ENCODE results near the gene GRK4. TPM values are rescaled to one million over a fixed set of nuclear protein-coding genes. Genes with fewer than 3 reads are reported as not detected.

GRK4 gene
- total RNA-seq, 6 experiments from 2014 or later, result 5.1 to 8.1 (median 6.7) TPM

DNA sequence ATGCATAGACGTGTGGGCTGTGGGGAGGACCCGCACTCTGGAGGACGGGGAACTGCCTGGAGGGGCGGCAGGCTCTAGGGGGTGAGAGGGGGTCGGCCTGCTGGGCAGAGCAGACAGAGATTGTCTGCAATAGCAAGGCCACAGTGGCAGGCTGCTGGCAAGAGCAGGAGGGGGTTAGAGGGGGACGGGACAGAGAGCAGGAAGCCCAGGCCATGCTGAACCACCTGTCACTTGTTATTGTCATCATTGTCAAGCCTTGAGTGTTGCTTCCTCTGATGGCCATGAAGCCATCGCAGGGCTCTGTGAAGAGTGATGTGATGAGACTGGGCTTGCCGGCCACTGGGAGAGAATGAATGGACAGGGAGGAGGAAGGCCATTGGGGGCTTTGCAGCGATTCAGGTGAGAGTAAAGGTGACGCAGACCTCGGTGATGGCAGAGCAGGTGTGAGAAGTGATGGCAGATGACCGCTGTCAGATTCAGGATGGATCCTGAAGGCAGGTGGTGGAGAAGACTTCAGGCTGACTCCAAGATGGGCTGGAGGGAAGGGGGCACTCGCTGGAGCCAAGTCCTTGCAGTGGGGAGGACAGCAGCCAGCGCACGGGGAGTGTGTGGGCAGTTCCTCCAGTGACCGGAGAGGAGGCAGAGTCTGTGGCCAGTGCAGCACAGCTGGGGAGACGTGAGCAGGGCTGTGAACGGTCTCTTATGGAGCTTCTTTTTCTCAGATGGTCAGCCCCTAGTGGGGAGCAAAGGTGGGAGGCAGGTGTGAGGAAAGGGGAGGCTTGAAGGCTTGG is 67.4 kb downstream of the GRK4 start:
- Mint-ChIP-seq H3K9me3 (no peaks in the 10 kb centered on the region), H3K27ac (no peak overlapping the region), H3K36me3 (ENCODE audit: low read depth) (no peaks in the 10 kb centered on the region), H3K4me1 (ENCODE audit: low read depth) (no peaks in the 10 kb centered on the region), H3K27me3 (ENCODE audit: insufficient read depth) (peaks cover 21% of the 10 kb centered on the region), H3K4me3 (no peak overlapping the region)
- TF ChIP-seq, protein P1, sequence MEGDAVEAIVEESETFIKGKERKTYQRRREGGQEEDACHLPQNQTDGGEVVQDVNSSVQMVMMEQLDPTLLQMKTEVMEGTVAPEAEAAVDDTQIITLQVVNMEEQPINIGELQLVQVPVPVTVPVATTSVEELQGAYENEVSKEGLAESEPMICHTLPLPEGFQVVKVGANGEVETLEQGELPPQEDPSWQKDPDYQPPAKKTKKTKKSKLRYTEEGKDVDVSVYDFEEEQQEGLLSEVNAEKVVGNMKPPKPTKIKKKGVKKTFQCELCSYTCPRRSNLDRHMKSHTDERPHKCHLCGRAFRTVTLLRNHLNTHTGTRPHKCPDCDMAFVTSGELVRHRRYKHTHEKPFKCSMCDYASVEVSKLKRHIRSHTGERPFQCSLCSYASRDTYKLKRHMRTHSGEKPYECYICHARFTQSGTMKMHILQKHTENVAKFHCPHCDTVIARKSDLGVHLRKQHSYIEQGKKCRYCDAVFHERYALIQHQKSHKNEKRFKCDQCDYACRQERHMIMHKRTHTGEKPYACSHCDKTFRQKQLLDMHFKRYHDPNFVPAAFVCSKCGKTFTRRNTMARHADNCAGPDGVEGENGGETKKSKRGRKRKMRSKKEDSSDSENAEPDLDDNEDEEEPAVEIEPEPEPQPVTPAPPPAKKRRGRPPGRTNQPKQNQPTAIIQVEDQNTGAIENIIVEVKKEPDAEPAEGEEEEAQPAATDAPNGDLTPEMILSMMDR (IDR thresholded peaks at IDR 0.05), result no peak
- no peak for DNase-seq

DNA sequence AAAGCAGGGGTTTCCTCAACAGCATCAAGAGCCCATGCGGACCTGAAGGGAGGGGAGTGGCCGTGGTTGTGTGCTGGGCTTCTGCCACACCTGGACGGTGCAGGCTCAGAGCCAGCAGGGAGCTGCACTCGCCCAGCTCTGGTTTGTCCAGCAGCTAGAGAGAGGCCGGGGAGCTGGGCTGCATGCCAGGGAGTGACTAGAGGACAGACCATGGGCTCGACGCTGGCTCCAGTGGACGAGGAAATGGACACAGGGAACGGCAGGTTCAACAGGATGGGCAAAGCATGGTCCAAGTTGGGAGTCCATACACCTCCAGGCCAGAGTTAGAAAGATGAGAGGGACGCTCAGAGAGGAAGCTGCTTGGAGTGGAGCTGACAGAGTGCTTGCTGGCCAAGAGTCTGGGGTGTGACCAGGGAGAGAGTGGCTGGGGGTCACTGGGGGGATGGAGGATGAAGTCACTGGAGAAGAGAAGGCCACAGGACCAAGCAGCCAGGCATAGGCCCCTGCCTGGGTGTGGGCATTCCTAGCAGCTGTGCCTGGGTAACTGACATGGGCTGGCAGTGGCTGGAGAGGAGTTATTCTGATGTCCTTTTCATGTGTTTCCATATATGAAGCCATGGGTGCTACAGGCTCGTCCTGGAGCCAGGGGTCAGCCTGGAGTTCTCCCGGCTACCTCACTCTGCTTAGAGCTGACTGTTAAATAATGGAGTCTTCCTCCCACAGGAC is 68.1 kb downstream of the GRK4 start:
- Mint-ChIP-seq H3K36me3 (ENCODE audit: low read depth) (no peaks in the 10 kb centered on the region), H3K27ac (no peak overlapping the region), H3K4me1 (ENCODE audit: low read depth) (no peaks in the 10 kb centered on the region), H3K4me3 (no peak overlapping the region), H3K9me3 (no peaks in the 10 kb centered on the region), H3K27me3 (ENCODE audit: insufficient read depth) (peaks cover 28% of the 10 kb centered on the region)
- TF ChIP-seq, protein P1 (IDR thresholded peaks at IDR 0.05), result no peak
- no peak for DNase-seq

DNA sequence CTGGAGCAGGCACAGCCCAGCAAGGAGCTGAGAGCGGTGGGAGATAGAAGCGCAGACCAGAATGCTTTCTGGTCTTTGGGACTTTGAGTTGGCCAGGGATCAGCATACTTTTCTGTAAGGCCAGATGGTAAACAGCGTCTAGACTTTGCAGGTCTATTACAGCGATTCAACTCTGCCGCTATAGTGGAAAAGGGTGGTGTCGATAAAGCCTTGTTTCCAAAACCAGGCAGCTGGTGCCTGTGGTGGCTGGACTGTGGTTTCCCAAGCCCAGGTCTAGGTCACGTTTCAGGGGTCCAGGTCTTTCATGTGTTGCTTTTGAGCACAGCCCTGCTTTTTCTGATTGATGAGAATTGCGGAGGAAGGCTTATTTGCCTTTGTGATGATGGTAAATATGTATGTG is 70.9 kb downstream of the GRK4 start:
- TF ChIP-seq, protein P1 (IDR thresholded peaks at IDR 0.05), result no peak
- H3K27me3 Mint-ChIP-seq (ENCODE audit: insufficient read depth), result peaks cover 30% of the 10 kb centered on the region
- no peaks in the 10 kb centered on the region for H3K36me3 Mint-ChIP-seq (ENCODE audit: low read depth)
- peaks cover 17% of the 10 kb centered on the region for H3K4me1 Mint-ChIP-seq (ENCODE audit: low read depth)
- no peak overlapping the region for H3K27ac Mint-ChIP-seq
- DNase-seq, result no peak
- H3K9me3 Mint-ChIP-seq, result no peaks in the 10 kb centered on the region
- no peak overlapping the region for H3K4me3 Mint-ChIP-seq

DNA sequence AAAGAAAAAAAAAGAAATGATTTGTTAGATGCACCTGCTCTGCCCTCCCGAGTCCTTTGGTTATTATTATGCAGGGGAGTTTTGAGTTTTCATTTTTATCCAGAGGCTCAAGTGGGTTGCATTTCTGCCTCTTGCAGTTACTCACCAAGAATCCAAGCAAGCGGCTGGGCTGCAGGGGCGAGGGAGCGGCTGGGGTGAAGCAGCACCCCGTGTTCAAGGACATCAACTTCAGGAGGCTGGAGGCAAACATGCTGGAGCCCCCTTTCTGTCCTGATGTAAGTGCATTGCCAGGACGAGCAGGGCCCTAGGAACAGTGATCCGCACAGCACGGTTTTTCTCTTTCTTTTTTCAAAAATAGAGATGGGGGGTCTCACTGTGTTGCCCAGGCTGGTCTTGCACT is 71.9 kb downstream of the GRK4 start:
- Mint-ChIP-seq H3K4me1 (ENCODE audit: low read depth) (peaks cover 17% of the 10 kb centered on the region), H3K27ac (no peak overlapping the region), H3K36me3 (ENCODE audit: low read depth) (no peaks in the 10 kb centered on the region), H3K4me3 (no peak overlapping the region), H3K9me3 (no peaks in the 10 kb centered on the region), H3K27me3 (ENCODE audit: insufficient read depth) (peaks cover 26% of the 10 kb centered on the region)
- no peak for DNase-seq
- TF ChIP-seq, protein P1 (IDR thresholded peaks at IDR 0.05), result no peak

DNA sequence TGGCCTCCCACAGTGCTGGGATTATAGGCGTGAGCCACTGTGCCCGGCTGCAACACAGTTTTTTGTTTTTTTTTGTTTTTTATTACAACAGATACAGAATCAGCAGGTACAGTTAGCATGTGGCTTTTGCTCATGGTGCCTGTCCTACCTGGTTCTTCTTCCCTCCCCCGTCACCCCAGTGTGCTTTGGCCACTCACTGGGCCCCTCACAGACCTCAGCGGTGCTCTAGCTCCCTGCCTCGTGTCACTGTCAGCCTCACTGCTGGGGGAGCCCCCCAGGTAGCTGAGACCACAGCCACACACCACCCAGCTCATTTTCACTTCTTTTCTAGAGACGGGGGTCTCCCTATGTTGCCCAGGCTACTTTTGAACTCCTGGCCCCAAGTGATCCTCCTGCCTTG is 72.3 kb downstream of the GRK4 start:
- Mint-ChIP-seq H3K4me3 (no peak overlapping the region), H3K27ac (no peak overlapping the region), H3K9me3 (no peaks in the 10 kb centered on the region), H3K4me1 (ENCODE audit: low read depth) (peaks cover 17% of the 10 kb centered on the region), H3K27me3 (ENCODE audit: insufficient read depth) (peaks cover 25% of the 10 kb centered on the region), H3K36me3 (ENCODE audit: low read depth) (no peaks in the 10 kb centered on the region)
- TF ChIP-seq, protein P1 (IDR thresholded peaks at IDR 0.05), result no peak
- DNase-seq, result no peak

Measured in HFFc6 (cell line).